ENCODE measurements around the gene CERS1.

CERS1 gene

GRCh38 chr19:18898607-18899408, 2.9 kb upstream of the CERS1 start:
- no peak for DNase-seq

- DNase-seq = no peak
Observed at GRCh38 chr19:18898081-18898606, 2.2 kb upstream of the CERS1 start.

- no peak for DNase-seq
Observed at GRCh38 chr19:18897094-18898029, 1.4 kb upstream of the CERS1 start.

- DNase-seq = no peak
Observed at GRCh38 chr19:18896421-18896841, 473 bp upstream of the CERS1 start.

- no peak for DNase-seq
Observed at GRCh38 chr19:18895038-18895823, 727 bp downstream of the CERS1 start.

GRCh38 chr19:18894254-18895037, 1.5 kb downstream of the CERS1 start:
- no peak for DNase-seq

GRCh38 chr19:18893587-18894253, 2.2 kb downstream of the CERS1 start:
- no peak for DNase-seq

- DNase-seq = no peak
Observed at GRCh38 chr19:18889949-18890745, 5.8 kb downstream of the CERS1 start.

GRCh38 chr19:18886972-18887371, 9.0 kb downstream of the CERS1 start:
- DNase-seq = no peak

GRCh38 chr19:18883526-18884304, 12.2 kb downstream of the CERS1 start:
- DNase-seq = no peak

- DNase-seq = no peak
Observed at GRCh38 chr19:18881491-18881890, 14.5 kb downstream of the CERS1 start.

GRCh38 chr19:18879579-18880373, 16.2 kb downstream of the CERS1 start:
- no peak for DNase-seq

GRCh38 chr19:18878858-18879578, 16.9 kb downstream of the CERS1 start:
- DNase-seq = no peak

- DNase-seq = no peak
Observed at GRCh38 chr19:18878058-18878797, 17.7 kb downstream of the CERS1 start.

- no peak for DNase-seq
Observed at GRCh38 chr19:18876865-18877264, 19.1 kb downstream of the CERS1 start.

- no peak for DNase-seq
Observed at GRCh38 chr19:18875726-18876125, 20.2 kb downstream of the CERS1 start.

- DNase-seq = no peak
Observed at GRCh38 chr19:18871543-18871942, 24.4 kb downstream of the CERS1 start.
